ENCODE data around the gene FAF2.
"Not testable (repeated sequence)": the region's sequence is repeated elsewhere in the genome, so short reads cannot be mapped to it uniquely, and the experiment has no call there.

Gene FAF2, protein sequence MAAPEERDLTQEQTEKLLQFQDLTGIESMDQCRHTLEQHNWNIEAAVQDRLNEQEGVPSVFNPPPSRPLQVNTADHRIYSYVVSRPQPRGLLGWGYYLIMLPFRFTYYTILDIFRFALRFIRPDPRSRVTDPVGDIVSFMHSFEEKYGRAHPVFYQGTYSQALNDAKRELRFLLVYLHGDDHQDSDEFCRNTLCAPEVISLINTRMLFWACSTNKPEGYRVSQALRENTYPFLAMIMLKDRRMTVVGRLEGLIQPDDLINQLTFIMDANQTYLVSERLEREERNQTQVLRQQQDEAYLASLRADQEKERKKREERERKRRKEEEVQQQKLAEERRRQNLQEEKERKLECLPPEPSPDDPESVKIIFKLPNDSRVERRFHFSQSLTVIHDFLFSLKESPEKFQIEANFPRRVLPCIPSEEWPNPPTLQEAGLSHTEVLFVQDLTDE

DNA sequence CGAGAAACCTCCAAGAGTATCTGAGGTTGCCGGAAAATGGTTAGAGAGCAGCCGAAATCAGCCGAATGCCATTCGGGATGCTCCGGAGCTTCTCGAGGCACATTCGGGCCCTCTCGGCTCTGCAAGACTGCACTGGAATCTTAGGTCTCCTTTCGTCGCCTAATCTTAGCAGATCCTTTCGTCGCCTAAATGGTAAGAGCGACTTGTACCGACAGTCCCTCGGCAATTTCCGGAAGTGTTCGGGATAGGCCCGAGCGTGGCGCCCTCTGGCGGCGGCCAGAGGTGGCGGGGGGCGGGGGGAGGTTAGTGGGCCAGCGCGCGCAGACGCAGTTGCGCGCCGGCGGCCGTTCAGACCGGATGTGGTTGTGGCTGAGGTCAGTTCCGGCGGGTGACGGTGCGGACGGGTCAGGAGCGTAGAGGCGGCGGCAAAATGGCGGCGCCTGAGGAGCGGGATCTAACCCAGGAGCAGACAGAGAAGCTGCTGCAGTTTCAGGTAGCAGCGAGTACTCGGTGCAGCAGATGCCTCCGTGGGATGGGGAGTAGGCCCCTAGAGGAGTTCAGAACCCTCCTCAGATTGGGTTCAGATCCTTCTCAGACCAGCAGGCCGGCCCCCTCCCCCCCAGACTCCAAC, at the start of gene FAF2:
TSS of gene FAF2 (plus strand) at position 408 of the 631 bp plus-strand sequence. CDS start at position 431, 23 bp downstream.
- peak; percentile 100 for DNase-seq

DNA sequence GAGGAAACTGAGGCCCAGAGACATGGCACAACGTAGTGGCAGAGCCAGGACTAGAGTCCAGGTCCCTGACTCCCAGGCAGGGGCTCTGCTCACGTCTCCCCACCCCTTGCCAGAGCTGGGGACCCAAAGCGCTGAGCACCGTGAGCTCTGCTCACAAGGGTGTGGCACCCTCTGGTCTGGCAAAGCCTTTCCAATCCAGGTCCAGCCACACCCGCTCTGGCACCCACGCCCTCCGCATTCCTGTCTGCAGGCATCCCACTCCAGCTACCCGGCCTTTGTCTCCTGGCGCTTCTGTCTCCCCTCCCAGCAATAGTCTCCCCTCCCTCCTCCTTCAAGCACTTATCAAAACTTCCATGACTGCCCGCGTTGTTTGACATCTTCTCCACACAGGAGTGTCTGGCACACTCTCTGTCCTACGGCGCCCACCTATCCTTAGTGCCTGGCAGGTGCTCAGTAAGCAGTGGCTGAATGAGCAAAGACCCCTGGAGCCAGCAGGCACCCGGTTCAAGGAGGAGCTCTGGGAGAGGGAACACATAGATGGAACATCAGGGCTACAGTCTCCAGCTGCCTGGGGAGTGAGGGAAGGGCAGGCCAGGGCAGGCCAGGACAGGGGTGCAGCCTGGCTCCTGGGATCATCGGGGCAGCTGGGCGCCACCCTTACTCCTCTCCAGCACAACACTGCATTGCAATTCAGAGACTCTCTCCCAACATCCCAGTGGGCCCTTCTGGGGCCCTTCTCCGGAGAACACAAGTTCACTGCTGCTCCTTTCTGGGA, 47.6 kb upstream of the FAF2 start:
- DNase-seq = no peak

DNA sequence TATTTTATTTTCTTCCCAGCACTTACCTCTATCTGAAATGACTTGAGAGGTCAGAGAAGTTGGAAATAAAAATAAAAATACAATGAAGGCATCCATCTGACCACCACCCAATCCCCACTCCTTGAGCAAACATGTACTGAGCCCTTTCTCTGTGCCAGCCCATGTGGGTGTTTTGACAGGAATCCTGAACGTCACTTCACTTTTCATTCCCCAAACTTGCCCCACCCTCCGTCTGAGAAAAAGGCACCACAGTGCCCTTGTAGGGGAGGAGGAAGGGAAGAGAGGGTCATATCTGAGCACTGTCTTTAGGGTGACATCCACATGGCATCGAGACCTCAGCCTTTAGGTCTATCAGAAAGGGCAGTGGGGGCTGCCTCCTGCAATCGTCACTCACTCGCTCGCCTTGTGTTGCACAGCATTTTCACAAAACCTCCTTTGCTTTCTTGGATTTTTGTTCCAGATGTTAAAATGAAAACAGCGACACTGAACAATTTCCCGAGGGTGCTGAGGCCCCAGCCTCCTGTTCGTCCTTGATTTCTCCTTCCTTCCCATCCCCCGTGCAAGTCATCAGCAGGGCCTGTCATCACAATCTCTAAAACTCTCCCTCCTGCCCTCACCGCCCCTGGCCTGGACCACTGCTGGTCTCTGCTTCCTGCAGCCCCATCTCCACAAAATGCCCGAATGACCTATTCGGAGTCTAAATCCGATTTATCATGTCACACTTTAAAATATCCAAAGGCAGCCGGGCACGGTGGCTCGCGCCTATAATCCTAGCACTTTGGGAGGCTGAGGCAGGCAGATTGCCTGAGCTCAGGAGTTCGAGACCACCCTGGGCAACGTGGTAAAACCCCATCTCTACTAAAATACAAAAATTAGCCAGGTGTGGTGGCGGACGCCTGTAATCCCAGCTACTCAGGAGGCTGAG, 46.6 kb upstream of the FAF2 start:
- DNase-seq = no peak

DNA sequence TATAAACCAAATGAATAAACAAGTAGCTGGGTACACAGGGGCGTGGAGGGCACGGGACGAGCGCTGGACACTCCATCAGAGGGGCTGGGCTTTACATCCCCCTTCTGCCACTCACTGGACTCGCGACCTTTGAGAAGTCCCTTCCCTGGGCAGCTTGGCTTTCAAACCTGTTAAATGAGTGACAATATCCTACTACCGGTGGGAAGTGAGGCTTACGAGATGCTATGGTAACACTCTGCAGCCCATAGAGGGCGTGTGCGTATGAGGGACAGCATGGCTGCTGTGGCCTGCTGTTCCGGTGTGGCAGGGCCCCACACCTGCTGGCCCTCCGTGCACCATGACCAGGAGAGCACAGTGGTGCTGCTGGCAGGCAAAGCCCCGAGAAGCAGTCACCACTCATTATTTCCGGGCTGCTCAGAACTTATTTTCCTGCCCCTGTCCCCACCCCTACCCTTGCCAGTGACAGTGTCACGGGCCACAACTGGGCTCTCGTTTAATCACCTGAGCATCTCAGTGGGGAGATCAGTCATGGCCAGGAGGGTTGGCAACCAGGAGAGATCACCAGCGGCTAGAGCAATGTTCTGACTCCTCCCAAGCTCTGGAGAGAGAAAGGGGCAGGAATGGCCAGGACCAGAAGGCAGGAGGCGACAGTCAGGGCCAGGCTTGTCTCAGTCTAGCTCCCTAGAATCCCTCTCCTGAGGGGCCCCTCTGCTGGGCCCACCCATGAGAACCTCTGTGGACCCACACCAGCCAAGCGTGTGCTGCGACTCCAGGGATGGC, 42.3 kb upstream of the FAF2 start:
- DNase-seq = no peak

DNA sequence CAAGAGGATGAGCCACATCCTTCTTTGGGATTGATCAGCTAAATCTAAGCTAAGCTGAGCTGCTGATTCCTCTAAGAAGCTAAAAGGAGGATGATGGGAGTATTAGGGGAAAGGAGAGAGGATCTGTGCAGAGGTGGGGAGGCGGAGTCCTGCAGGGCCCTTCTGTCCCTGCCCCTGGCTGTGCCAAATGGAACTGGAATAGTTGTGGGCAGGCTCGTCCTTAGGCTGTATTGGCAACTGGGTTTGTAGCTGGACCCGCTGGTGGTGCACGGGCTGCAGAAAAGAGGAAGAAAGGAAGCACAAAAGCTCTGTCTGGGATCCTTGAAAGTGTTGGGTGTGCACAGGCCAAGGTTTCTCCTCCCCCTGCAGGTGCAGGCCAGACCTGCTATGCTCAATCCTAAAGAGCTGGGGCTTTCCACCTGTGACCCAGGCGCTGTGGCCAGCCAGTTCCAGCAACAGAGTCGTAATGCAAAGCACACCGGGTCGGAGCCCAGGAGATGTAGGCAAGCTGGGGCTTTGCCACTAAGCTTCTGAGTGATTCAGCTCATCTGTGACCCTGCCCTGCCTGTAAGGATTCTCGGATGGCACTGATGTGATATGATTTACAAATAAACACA, 41.6 kb upstream of the FAF2 start:
- DNase-seq = no peak

DNA sequence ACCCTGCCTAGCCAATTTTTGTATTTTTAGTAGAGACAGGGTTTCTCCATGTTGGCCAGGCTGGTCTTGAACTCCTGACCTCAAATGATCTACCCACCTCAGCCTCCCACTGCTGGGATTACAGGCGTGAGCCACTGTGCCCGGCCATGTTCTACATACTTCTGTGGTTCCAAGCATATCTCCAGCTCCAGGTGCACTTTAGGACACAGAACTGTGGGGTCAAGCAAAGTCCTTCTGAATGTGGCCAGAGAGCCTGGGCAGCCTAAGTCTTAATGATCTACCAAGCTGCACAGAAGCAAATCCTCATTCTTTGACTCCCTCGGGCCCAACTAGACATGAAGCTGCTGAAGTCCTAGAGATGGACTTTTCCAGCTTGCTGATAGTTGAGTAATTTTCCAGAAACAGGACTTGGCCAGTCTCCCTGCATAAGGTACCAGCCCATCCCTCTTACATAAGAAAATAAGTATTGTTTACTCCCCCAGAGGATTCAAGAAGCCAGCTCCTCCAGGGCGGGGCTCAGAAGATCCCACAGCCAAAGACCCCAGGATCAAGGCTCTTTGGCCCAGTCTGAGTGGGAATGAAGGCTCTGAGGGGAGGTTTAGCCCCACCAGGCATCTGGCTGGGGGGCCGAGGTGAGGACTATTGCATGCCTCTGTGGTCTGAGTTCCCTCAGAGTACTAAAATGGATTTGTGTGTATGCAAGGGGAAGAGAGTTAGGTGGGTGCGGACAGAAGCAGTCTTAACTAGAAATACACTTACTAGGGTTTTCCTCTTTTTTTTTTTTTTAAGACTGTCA, 40.5 kb upstream of the FAF2 start:
- DNase-seq = no peak

DNA sequence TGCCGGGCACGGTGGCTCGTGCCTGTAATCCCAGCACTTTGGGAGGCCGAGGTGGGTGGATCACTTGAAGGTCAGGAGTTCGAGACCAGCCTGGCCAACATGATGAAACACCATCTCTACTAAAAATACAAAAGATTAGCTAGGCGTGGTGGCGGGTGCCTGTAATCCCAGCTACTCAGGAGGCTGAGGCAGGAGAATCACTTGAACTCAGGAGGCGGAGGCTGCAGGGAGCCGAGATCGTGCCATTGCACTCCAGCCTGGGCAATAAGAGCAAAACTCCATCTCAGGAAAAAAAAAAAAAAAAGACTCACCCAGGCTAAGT, 40.0 kb upstream of the FAF2 start:
- not testable (repeated sequence) for DNase-seq

DNA sequence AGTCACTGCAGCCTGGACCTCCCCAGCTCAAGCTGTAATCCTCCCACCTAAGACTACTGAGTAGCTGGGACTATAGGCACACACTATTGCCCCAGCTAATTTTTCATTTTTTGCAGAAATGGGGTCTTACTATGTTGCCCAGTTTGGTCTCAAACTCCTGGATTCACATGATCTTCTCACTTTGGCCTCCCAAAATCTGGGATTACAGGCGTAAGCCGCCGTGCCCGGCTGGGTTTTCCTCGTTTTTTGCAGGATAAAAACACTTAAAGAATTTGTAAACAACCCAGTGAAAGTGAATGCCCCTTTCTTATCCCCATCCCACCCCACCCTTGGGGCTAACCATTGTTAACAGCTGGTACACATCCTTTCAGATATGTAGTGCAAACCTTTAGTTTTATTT, 39.6 kb upstream of the FAF2 start:
- no peak for DNase-seq

DNA sequence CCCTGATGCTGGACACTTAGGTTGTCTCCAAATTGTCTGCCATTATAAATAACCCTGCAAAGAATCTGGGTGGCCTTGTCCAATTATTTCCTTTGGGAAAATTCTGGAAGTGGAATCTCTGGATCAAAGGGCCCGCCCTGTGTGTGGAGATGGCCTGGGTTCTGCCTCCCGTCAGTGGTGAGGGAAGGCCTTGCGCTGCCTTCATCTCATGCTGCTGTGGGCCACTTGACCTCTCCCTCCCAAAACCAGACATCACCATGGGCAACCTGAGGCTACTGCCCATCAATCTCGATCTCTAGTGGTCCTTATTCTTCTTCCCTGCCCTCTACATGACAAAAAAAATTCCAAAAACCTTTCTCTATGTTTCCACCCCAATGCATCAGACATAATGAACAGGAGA, 38.4 kb upstream of the FAF2 start:
- no peak for DNase-seq

DNA sequence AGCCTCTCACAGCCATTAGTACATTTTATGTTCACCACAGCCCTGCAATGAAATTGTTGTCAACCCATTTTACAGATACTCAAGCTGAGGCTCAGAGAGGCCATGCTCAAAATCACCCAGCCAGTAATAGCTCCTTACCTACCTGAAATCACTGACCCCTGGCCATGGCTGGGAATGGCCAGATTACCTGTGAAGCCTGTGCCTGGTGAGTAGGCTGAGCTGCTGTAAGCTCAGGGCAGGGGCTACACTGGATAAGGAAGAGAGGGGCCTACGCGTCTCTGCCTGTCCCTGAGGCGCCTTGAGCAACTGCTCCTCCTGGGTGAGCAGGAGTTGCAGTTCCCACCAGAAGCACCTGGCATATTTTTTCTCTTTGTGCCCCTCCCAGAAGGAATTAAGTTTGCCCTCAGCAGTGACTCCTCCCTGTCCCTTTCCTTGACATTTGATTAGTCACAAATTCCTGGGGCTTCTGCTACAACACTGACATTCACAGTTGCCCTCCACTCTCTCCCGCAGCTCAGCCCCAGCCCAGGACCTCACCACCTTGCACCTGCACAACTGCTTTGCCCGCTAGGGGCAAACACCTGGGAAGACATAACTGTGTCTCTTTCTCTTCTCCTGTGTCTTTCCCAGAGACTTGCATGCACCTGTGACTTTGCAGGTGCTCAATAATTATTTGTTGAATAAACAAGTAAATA, 37.6 kb upstream of the FAF2 start:
- no peak for DNase-seq

DNA sequence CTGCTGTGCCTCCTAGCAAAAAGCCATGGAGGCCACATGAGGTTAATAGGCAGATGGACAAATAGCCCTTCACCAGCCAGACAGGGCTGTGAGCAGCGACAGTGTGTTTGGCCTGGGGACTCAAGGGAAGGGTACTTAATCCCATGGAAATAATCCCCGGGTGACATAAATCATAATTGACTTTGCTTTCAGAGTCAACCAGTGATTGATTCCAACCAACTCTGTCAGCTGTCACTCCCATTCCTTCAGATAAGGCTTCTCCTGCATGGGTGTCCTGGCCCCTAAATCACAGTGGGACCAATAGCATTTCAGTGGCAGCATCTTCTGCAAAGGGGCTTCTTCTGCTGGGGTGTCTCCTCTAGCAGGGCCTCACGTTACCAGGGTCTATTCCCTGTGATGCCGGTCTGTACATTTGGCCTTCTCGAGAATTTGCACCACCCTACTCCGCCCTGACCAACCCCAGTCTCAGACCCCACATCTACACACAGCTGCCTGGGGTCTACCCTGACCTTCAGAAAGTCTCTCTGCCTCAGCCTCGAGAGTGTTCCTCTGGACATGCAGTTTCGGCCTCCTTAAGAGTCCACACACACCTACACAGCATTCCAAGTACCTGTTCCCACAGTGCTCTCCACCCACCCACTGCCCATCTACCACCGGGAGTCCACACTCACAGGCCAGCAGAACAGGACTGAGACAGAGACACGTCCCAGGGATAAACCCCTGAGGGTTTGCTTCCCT, 35.5 kb upstream of the FAF2 start:
- no peak for DNase-seq

DNA sequence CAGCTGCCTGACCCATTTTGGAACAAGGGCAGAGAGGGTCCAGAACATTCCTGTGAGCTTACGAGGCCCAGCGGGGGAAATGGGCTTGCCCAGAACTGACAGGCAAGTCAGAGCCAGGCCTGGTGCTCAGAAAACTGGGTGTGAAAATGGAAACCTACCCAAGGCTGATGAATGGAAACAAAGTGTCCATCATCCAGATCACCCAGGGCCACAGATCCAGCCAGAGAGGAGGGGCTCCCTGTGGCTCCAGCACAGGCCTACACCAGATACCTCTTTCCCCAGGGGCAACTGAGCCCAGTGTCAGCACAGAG, 35.0 kb upstream of the FAF2 start:
- DNase-seq = no peak

DNA sequence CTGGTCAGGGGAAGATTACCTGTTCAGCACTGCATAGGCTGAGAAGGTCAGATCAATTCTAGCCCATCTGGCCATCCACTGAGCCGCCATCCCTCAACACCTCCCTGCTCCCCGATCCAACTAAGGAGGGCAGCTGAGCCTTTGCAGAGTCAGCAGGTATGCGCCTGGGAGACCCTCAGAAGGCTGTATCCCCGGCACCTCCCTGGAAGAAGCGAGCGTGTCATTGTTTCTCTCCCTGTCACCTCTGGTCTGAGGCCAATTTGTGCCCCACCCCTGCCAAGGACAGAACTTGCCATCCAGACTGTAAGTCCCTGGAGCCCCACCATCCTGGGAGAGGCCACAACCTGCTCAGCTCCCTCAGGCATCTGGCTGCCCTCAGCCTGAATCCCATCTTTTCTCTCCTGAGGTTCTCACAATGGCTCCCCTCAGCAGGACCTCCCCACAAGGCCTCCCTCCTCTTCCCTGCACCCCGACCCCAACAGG, 34.4 kb upstream of the FAF2 start:
- DNase-seq = no peak

DNA sequence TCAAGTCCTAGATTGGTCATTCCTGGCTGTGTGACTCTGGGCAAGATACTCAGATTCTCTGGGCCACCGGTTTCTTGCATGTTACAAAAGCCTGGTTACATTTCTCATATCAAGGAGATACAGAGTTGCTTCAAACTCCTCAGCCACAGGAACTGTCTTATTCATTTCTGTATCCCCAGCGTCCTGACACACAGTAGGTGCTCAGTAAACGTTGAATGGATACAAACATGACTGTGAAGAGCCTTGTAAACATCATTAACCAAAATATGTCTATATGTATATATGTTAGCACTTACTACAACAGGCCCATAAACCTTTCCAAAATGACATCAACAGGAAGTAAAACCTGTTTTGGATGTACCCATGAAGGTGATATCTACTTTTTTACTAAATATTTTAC, 33.5 kb upstream of the FAF2 start:
- no peak for DNase-seq

DNA sequence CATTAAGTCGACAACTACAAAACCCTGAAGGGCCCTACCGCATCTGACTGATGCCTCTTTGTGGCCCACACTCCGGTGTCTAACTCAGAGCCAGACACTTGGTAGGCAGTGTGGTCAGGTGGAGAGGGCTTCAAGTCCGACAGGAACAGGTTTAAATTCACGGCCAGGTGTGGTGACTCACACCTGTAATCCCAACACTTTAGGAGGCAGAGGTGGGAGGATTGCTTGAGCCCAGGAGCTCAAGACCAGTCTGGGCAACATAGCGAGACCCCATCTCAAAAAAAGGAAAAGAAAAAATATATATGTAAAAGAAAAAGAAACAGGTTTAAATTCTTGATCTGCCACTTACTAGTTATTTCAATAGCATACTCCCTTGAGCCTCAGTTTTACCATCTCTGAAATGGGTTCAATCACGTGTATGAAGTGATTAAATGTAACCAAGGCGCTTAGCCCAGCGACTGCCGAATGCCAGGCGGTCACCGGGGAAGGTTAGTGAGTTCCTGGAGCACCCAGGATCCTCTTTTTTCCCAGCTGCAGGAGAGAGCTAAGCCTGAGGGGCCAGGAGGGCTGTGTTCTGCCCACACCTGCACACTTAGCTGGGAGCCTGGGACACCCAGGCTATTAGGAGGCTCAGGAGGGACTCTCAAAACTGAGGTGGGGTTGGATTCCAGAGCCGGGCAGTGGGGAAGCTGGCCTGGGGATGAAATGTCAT, 32.8 kb upstream of the FAF2 start:
- DNase-seq = no peak

DNA sequence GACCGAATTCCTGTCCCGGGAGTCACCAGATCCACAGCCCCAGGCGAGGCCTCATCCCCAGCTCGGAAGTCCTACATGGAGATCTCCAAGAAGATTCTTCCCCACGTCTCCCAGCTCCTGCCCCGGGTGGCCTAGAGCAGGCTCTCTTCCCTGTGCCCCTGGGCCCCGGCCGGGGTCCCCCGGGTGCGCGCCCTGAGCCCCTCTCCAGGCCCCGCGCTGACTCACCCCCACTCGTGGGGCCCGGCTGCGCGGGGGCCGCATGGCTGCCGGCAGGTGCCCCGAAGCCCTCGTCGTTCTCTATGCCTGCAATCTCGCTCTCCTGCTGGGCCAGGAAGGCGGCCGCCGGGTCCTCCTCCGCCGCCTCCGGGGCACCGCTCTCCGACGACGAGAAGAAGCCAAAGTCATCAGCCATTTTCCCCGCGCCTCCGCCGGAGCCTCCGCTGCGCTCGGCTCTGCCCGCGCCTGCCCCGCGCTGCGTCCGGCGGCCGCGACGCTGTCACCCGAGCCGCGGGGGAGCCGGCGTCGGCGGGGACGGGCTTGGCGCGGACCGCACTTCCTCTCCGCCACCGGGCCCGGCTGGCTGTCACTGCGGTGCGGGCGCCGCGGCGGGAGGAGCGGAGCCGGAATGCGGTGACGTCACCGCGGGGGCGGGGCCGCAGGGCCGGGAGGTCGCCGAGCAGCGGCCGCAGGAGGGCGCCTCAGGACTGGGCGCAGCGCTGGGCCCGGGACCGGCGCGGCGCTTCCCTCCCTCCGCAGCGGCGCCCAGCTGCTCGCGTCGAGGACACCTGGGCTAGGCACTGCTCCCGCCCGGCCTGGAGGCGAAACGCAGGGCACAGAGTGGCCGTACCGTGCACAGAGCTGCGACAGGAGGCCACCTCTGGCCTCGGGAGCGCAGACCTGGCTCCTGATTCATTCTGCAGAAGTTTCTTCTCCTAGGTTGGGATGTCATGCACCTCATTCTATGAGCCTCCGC, 31.9 kb upstream of the FAF2 start, which contains the start of gene CLTB:
TSS of gene CLTB (minus strand) at position 588 of the 973 bp plus-strand sequence. CDS start at position 412, 176 bp downstream.
- peak; percentile 91 to 95 for DNase-seq

DNA sequence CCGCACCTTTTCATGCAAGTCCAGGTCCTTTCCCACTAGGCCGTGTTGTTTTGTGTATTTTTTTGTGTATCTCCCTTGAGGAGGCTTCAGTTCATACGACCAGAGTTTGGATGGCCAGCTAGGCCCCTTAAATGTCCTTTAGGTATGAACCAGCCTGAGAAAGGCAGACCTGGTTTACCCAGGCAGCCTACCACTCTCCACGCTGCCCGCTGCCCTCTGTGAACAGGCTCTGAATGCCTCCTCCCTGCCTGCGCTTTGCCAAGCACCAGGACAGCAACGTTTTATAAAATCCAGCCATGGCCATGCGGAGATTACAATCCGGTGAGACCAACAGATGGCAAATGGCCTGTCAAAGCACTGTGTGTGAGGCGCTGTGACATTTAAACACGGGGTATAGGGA, 31.2 kb upstream of the FAF2 start:
- no peak for DNase-seq
